A549 (cell line): ENCODE results near the gene IFT57. TPM values are rescaled to one million over a fixed set of nuclear protein-coding genes. Genes with fewer than 3 reads are reported as not detected.
"Not testable (repeated sequence)": the region's sequence is repeated elsewhere in the genome, so short reads cannot be mapped to it uniquely, and the experiment has no call there.

Experiments used
- ATAC-seq, 2 experiments: fragments of 200-7000 bp in 1 of 2; fragments of >200 bp in 1 of 2; cut with Nextera tagmentation in 1 of 2; cut with Tn5 transposase in 1 of 2; 3 replicates each; pipeline versions ENCODE4 v1.8.0 to v1.9.1; 2018 to 2020; ENCODE audit warnings: mild to moderate bottlenecking in 1 of 2, moderate library complexity in 1 of 2
- CTCF ChIA-PET: fragments of 300-600 bp; sonication (Branson Sonifier 250); formaldehyde crosslinking; extraction: SDS; loops from one replicate; lab custom pipeline; 2021; ENCODE audit warnings: antibody characterized with exemption, inconsistent platforms; lab: Yijun Ruan, JAX
- POLR2A ChIA-PET: fragments of 350-600 bp; formaldehyde crosslinking; extraction: SDS; loops from one replicate; lab custom pipeline; 2021; ENCODE audit warnings: antibody characterized with exemption, inconsistent platforms; lab: Yijun Ruan, JAX
- DNase-seq, 2 experiments: peaks; one replicate each; pipeline versions ENCODE4 v3.0.0 to v3.0.0-alpha.2; 2011 to 2016; ENCODE audit warnings: low read depth in 1 of 2, low spot score in 1 of 2
- FAIRE-seq: peaks from 2 replicates; lab custom pipeline; 2011; peaks lifted over from hg19 to GRCh38; lab: Jason Lieb, UNC
- H3K27ac ChIP-seq, 2 experiments: fragments of >200 bp; sonication (Bioruptor Twin); formaldehyde crosslinking; 3 replicates each; pipeline ENCODE4 v1.5.1; 2016 to 2017
- H3K4me1 ChIP-seq: fragments of >200 bp; sonication (Bioruptor Twin); formaldehyde crosslinking; 3 replicates; pipeline ENCODE4 v1.6.1; 2016
- H3K4me2 ChIP-seq: fragments of >200 bp; sonication (Bioruptor Twin); formaldehyde crosslinking; 3 replicates; pipeline ENCODE4 v1.6.1; 2016
- H3K4me3 ChIP-seq: fragments of >200 bp; sonication (Bioruptor Twin); formaldehyde crosslinking; 3 replicates; pipeline ENCODE4 v1.5.1; 2016
- H3K9me3 ChIP-seq: fragments of >200 bp; sonication (Bioruptor Twin); formaldehyde crosslinking; 3 replicates; pipeline ENCODE4 v1.6.1; 2016
- BHLHE40 ChIP-seq: IDR thresholded peaks from 2 replicates; pipeline ENCODE4 v1.6.1; 2012; ENCODE audit warnings: low read depth, low read length, inconsistent platforms
- CHD2 ChIP-seq: fragments of 150-350 bp; IDR thresholded peaks from 2 replicates; pipeline ENCODE4 v1.6.1; 2014; ENCODE audit warnings: low read length; ENCODE audit not compliant: partially characterized antibody
- EP300 ChIP-seq, 2 experiments: fragments of >200 bp; sonication (Bioruptor Twin); formaldehyde crosslinking; IDR thresholded peaks; 2 replicates in 1 of 2; 3 replicates in 1 of 2; pipeline ENCODE4 v1.6.1; 2016 to 2017
- FOSB ChIP-seq: fragments of 250-450 bp; sonication (Bioruptor Pico); IDR thresholded peaks from 2 replicates; pipeline ENCODE4 v1.5.0; 2020; ENCODE audit warnings: mild to moderate bottlenecking, moderate library complexity
- FOSL2 ChIP-seq, 2 experiments: fragments of 450-650 bp in 1 of 2; fragments of >200 bp in 1 of 2; sonication (Bioruptor Twin) in 1 of 2; formaldehyde crosslinking; IDR thresholded peaks; 2 replicates each; pipeline versions ENCODE4 v1.5.0 to v1.6.1; 2016 to 2020; ENCODE audit warnings: mild to moderate bottlenecking in 1 of 2, moderate library complexity in 1 of 2
- HOXB13 ChIP-seq: fragments of 250-450 bp; sonication (Bioruptor Pico); IDR thresholded peaks from 2 replicates; pipeline ENCODE4 v1.5.0; 2020; ENCODE audit warnings: low read depth, mild to moderate bottlenecking, moderate library complexity
- HOXB5 ChIP-seq: fragments of 250-450 bp; sonication (Bioruptor Pico); IDR thresholded peaks from 2 replicates; pipeline ENCODE4 v1.5.0; 2020; ENCODE audit warnings: mild to moderate bottlenecking, moderate library complexity
- KDM5A ChIP-seq: fragments of 200-600 bp; sonication (generic); IDR thresholded peaks from 2 replicates; pipeline ENCODE4 v1.6.1; 2016; ENCODE audit warnings: antibody characterized with exemption, mild to moderate bottlenecking
- NPAS2 ChIP-seq: fragments of 250-450 bp; sonication (Bioruptor Pico); IDR thresholded peaks from 2 replicates; pipeline ENCODE4 v1.8.0; 2022; ENCODE audit warnings: mild to moderate bottlenecking, moderate library complexity, borderline replicate concordance
- RARB ChIP-seq: fragments of 250-450 bp; sonication (Bioruptor Pico); IDR thresholded peaks from 2 replicates; pipeline ENCODE4 v1.8.0; 2021; ENCODE audit warnings: mild to moderate bottlenecking, moderate library complexity
- WGBS: methylation state at CpG from one replicate; pipeline ENCODE4 v1.1.6; 2017; ENCODE audit errors: missing lambda C conversion rate; 5-methylcytosine and 5-hydroxymethylcytosine counted together
- polyA plus RNA-seq, 4 experiments: library from polyadenylated mRNA; depleted of rRNA in 3 of 4; stranded (reverse); fragments of >200 nt; fragmentation: RNase III in 1 of 4; extraction: RNeasy Plus Mini Kit Qiagen cat#74134 plus additional on column Dnase treatment in 1 of 4; gene quantifications; 2 replicates in 3 of 4; 3 replicates in 1 of 4; pipeline ENCODE4 v1.2.3, GENCODE V29; 2011 to 2017
- TF ChIP-seq, protein P1 (sequence below): fragments of 250-450 bp; sonication (Bioruptor Pico); IDR thresholded peaks from 2 replicates; pipeline ENCODE4 v1.5.0; 2021; ENCODE audit warnings: mild to moderate bottlenecking, moderate library complexity, borderline replicate concordance
- TF ChIP-seq, protein P2 (sequence below): fragments of 250-450 bp; sonication (Bioruptor Pico); IDR thresholded peaks from 2 replicates; pipeline ENCODE4 v1.5.0; 2020; ENCODE audit warnings: low read depth, mild to moderate bottlenecking, moderate library complexity
- TF ChIP-seq, protein P3 (sequence below): fragments of >200 bp; sonication (Bioruptor Twin); formaldehyde crosslinking; IDR thresholded peaks from 3 replicates; pipeline ENCODE4 v1.5.1; 2016
- TF ChIP-seq, protein P4 (sequence below): fragments of 450-650 bp; IDR thresholded peaks from 2 replicates; pipeline ENCODE4 v1.6.1; 2014; ENCODE audit warnings: antibody characterized with exemption

The IFT57 gene
- polyA plus RNA-seq, 2 of the 4 experiments (the other 2 are of a cell fraction), result 39.1 to 59.2 TPM

DNA sequence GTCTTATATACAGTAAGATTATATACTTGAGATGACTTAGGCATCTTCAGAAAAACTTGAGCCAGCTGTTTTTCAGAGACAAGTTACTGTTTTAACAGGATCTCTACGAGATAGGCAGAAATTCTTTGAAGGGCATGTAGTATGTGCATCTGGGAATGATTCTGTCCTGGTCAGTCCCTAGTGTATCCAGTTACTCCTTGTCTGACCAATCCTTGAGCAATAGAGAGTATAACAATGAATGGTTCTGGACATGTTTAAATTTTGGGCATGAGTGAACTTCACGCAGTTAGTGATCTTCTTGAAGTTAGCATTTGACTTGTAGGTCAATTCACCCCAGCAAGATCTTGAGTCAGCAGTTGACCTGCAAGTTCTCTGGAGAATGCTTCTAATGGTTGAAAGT, 49.4 kb upstream of the IFT57 start:
- 37% methylated on average over 2 of the region's 2 CpGs for WGBS
- FAIRE-seq (no peak), ATAC-seq (no peak), DNase-seq (no peak)
- TF ChIP-seq HOXB13 (CRISPR knock-in tag) (no peak), RARB (no peak), EP300 (IDR thresholded peaks at IDR 0.05) (no peak), FOSB (CRISPR knock-in tag) (no peak), NPAS2 (no peak), KDM5A (no peak), HOXB5 (CRISPR knock-in tag) (no peak), BHLHE40 (no peak), CHD2 (no peak), FOSL2 (IDR thresholded peaks at IDR 0.05) (no peak), FOSL2 (CRISPR knock-in tag; IDR thresholded peaks at IDR 0.05) (no peak)
- TF ChIP-seq, protein P1, sequence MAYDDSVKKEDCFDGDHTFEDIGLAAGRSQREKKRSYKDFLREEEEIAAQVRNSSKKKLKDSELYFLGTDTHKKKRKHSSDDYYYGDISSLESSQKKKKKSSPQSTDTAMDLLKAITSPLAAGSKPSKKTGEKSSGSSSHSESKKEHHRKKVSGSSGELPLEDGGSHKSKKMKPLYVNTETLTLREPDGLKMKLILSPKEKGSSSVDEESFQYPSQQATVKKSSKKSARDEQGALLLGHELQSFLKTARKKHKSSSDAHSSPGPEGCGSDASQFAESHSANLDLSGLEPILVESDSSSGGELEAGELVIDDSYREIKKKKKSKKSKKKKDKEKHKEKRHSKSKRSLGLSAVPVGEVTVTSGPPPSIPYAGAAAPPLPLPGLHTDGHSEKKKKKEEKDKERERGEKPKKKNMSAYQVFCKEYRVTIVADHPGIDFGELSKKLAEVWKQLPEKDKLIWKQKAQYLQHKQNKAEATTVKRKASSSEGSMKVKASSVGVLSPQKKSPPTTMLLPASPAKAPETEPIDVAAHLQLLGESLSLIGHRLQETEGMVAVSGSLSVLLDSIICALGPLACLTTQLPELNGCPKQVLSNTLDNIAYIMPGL (CRISPR knock-in tag), result no peak
- TF ChIP-seq, protein P2, sequence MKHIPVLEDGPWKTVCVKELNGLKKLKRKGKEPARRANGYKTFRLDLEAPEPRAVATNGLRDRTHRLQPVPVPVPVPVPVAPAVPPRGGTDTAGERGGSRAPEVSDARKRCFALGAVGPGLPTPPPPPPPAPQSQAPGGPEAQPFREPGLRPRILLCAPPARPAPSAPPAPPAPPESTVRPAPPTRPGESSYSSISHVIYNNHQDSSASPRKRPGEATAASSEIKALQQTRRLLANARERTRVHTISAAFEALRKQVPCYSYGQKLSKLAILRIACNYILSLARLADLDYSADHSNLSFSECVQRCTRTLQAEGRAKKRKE (CRISPR knock-in tag), result no peak
- TF ChIP-seq, protein P3, sequence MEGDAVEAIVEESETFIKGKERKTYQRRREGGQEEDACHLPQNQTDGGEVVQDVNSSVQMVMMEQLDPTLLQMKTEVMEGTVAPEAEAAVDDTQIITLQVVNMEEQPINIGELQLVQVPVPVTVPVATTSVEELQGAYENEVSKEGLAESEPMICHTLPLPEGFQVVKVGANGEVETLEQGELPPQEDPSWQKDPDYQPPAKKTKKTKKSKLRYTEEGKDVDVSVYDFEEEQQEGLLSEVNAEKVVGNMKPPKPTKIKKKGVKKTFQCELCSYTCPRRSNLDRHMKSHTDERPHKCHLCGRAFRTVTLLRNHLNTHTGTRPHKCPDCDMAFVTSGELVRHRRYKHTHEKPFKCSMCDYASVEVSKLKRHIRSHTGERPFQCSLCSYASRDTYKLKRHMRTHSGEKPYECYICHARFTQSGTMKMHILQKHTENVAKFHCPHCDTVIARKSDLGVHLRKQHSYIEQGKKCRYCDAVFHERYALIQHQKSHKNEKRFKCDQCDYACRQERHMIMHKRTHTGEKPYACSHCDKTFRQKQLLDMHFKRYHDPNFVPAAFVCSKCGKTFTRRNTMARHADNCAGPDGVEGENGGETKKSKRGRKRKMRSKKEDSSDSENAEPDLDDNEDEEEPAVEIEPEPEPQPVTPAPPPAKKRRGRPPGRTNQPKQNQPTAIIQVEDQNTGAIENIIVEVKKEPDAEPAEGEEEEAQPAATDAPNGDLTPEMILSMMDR, result no peak
- TF ChIP-seq, protein P4, sequence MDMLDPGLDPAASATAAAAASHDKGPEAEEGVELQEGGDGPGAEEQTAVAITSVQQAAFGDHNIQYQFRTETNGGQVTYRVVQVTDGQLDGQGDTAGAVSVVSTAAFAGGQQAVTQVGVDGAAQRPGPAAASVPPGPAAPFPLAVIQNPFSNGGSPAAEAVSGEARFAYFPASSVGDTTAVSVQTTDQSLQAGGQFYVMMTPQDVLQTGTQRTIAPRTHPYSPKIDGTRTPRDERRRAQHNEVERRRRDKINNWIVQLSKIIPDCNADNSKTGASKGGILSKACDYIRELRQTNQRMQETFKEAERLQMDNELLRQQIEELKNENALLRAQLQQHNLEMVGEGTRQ, result no peak
- Histone ChIP-seq H3K4me1 (no peaks in the 10 kb centered on the region), H3K4me2 (no peak overlapping the region), H3K4me3 (no peak overlapping the region), H3K27ac (no peak overlapping the region), H3K9me3 (no peaks in the 10 kb centered on the region)
- POLR2A ChIA-PET, result no interaction called here
- CTCF ChIA-PET, result no interaction called here

DNA sequence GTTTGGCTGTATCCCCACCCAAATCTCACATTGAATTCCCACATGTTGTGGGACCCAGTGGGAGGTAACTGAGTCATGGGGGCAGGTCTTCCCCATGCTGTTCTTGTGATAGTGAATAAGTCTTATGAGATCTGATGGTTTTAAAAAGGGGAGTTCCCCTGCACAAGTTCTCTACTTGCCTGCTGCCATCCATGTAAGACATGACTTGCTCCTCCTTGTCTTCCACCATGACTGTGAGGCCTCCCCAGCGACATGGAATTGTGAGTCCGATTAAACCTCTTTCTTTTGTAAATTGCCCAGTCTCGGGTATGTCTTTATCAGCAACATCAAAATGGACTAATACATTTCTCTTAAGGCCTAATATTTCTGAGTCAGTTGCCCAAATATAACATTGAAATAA, 46.0 kb upstream of the IFT57 start:
- DNase-seq, H3K27ac ChIP-seq, ATAC-seq, H3K4me2 ChIP-seq, CTCF ChIA-PET, POLR2A ChIA-PET, H3K9me3 ChIP-seq, H3K4me1 ChIP-seq, H3K4me3 ChIP-seq, FAIRE-seq: not testable (repeated sequence)
- 58% methylated on average over 3 of the region's 3 CpGs for WGBS

DNA sequence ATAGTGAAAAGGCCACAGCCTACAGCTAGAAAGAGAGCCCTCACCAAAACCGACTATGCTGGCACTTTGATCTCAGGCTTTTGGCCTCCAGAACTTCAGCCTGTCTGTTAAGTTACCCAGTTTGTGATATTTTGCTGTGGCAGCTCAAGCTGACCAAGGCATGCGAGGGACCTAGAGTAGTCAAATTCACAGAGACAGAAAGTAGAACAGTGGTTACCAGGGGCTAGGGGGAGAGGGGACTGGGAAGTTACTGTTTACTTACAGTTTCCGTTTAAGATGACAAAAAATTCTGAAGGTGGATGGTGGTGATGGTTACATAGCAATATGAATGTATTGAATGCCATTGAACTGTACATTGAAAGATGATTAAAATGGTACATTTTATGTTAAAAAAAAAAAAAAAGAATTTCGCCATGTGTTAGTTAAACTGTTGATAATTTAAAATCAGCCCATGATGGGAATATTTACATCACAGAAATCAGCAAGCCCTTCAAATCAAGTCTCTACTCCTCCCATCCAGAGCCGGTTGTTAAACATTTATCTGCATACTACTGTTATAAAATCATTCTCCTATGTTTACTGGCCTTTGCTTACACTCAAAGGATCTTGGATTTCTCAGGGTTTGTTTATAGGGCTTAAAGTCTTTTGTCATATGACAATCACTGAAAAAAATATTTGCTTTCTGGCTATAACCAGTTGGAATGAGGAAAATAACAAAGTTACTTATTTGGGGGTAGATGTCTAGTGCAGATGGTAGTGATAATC, 42.5 kb upstream of the IFT57 start:
- H3K4me2 ChIP-seq, ATAC-seq, H3K4me1 ChIP-seq, POLR2A ChIA-PET, DNase-seq, H3K4me3 ChIP-seq, H3K9me3 ChIP-seq, CTCF ChIA-PET, H3K27ac ChIP-seq: not testable (repeated sequence)
- peak; percentile 46 for FAIRE-seq
- WGBS, result 59% methylated on average over 5 of the region's 5 CpGs
